Mesenchymal stem cell (in vitro differentiated cells and primary cell): ENCODE results near the gene C1orf35.

Source experiments
- DNase-seq: peaks from one replicate; pipeline ENCODE4 v3.0.0-alpha.2; 2013
- H2AFZ ChIP-seq: one replicate; pipeline ENCODE4 v1.6.1; 2013; ENCODE audit warnings: low read depth, mild to moderate bottlenecking, control low read depth, inconsistent platforms, low read length, moderate library complexity
- H2AK5ac ChIP-seq: 2 replicates; pipeline ENCODE4 v1.6.1; 2013; ENCODE audit warnings: low read length, moderate library complexity, mild to moderate bottlenecking, inconsistent platforms; ENCODE audit not compliant: severe bottlenecking
- H2BK120ac ChIP-seq: one replicate; pipeline ENCODE4 v1.6.1; 2013; ENCODE audit warnings: low read depth, mild to moderate bottlenecking, inconsistent platforms, low read length, moderate library complexity
- H2BK12ac ChIP-seq, 2 experiments: one replicate each; pipeline ENCODE4 v1.6.1; 2013; ENCODE audit warnings: inconsistent platforms in 2 of 2, low read length in 2 of 2, mild to moderate bottlenecking in 2 of 2, moderate library complexity in 2 of 2, control low read depth in 1 of 2
- H2BK15ac ChIP-seq: one replicate; pipeline ENCODE4 v1.6.1; 2013; ENCODE audit warnings: mild to moderate bottlenecking, low read depth, inconsistent platforms; ENCODE audit not compliant: poor library complexity, severe bottlenecking
- H2BK5ac ChIP-seq: 2 replicates; pipeline ENCODE4 v1.6.1; 2013; ENCODE audit warnings: low read depth, mild to moderate bottlenecking, low read length, control low read depth, inconsistent platforms; ENCODE audit not compliant: poor library complexity, severe bottlenecking
- H3K14ac ChIP-seq, 2 experiments: one replicate each; pipeline ENCODE4 v1.6.1; 2013; ENCODE audit warnings: inconsistent platforms in 2 of 2, low read length in 2 of 2, control low read depth in 1 of 2, mild to moderate bottlenecking in 1 of 2, moderate library complexity in 1 of 2
- H3K18ac ChIP-seq, 2 experiments: one replicate each; pipeline ENCODE4 v1.6.1; 2013; ENCODE audit warnings: inconsistent platforms in 2 of 2, low read length in 2 of 2, control low read depth in 1 of 2, low read depth in 1 of 2, mild to moderate bottlenecking in 1 of 2
- H3K23ac ChIP-seq, 2 experiments: one replicate each; pipeline ENCODE4 v1.6.1; 2013; ENCODE audit warnings: inconsistent platforms in 2 of 2, low read length in 2 of 2, mild to moderate bottlenecking in 2 of 2, moderate library complexity in 2 of 2, control low read depth in 1 of 2
- H3K27ac ChIP-seq: 2 replicates; pipeline ENCODE4 v1.5.1; 2013; ENCODE audit warnings: mild to moderate bottlenecking, moderate library complexity, low read length, control low read depth, inconsistent platforms; ENCODE audit not compliant: poor library complexity, severe bottlenecking
- H3K27me3 ChIP-seq, 2 experiments: 2 replicates each; pipeline versions ENCODE4 v1.6.1 to v1.7.0; 2013; ENCODE audit warnings: low read length in 2 of 2, mild to moderate bottlenecking in 2 of 2, moderate library complexity in 2 of 2, control low read depth in 1 of 2, inconsistent platforms in 1 of 2; ENCODE audit not compliant: control insufficient read depth in 1 of 2, insufficient read depth in 1 of 2
- H3K36me3 ChIP-seq, 2 experiments: 2 replicates each; pipeline versions ENCODE4 v1.6.1 to v1.7.0; 2013; ENCODE audit warnings: low read length in 2 of 2, control low read depth in 1 of 2, inconsistent platforms in 1 of 2, low read depth in 1 of 2, mild to moderate bottlenecking in 1 of 2; ENCODE audit not compliant: insufficient read depth in 2 of 2, control insufficient read depth in 1 of 2
- H3K4ac ChIP-seq, 2 experiments: one replicate each; pipeline ENCODE4 v1.6.1; 2013; ENCODE audit warnings: inconsistent platforms in 2 of 2, low read length in 2 of 2, mild to moderate bottlenecking in 2 of 2, moderate library complexity in 2 of 2, control low read depth in 1 of 2, low read depth in 1 of 2
- H3K4me1 ChIP-seq: 2 replicates; pipeline ENCODE4 v1.6.1; 2013; ENCODE audit warnings: low read depth, low read length, control low read depth; ENCODE audit not compliant: control insufficient read depth, insufficient read depth
- H3K4me2 ChIP-seq: 2 replicates; pipeline ENCODE4 v1.6.1; 2013; ENCODE audit warnings: low read length, mild to moderate bottlenecking, inconsistent platforms; ENCODE audit not compliant: poor library complexity, severe bottlenecking
- H3K4me3 ChIP-seq, 2 experiments: 2 replicates each; pipeline versions ENCODE4 v1.5.1 to v1.7.0; 2013; ENCODE audit warnings: low read length in 2 of 2, mild to moderate bottlenecking in 2 of 2, control low read depth in 1 of 2, low read depth in 1 of 2; ENCODE audit not compliant: insufficient read depth in 1 of 2
- H3K79me1 ChIP-seq: replicated peaks from 2 replicates; pipeline ENCODE4 v1.6.1; 2013; ENCODE audit warnings: mild to moderate bottlenecking, control low read depth, low read length, inconsistent platforms; ENCODE audit not compliant: poor library complexity, severe bottlenecking
- H3K9ac ChIP-seq: 2 replicates; pipeline ENCODE4 v1.7.0; 2013; ENCODE audit warnings: mild to moderate bottlenecking, low read length, moderate library complexity
- H3K9me3 ChIP-seq: 2 replicates; pipeline ENCODE4 v1.7.0; 2013; ENCODE audit warnings: mild to moderate bottlenecking, low read length; ENCODE audit not compliant: control insufficient read depth
- H4K8ac ChIP-seq: one replicate; pipeline ENCODE4 v1.6.1; 2013; ENCODE audit warnings: inconsistent platforms, mild to moderate bottlenecking, low read length, moderate library complexity
- H4K91ac ChIP-seq: one replicate; pipeline ENCODE4 v1.6.1; 2013; ENCODE audit warnings: mild to moderate bottlenecking, low read length, inconsistent platforms
- WGBS: methylation state at CpG from one replicate; pipeline ENCODE4 v1.1.7; 2013; ENCODE audit warnings: mixed read lengths; 5-methylcytosine and 5-hydroxymethylcytosine counted together

C1orf35 gene

GRCh38 chr1:228144193-228144992, 41.3 kb upstream of the C1orf35 start:
- no peak overlapping the region for H3K4me3 ChIP-seq
- no peak overlapping the region for H2BK15ac ChIP-seq
- no peak for DNase-seq
- 97% methylated on average over 13 of the region's 16 CpGs for WGBS
- H3K4me1 ChIP-seq: peaks cover 44% of the 10 kb centered on the region
- H2BK12ac ChIP-seq: no peak overlapping the region
- no peak overlapping the region for H3K4me2 ChIP-seq
- no peak overlapping the region for H3K27ac ChIP-seq
- H2AFZ ChIP-seq: no peak overlapping the region
- H2BK120ac ChIP-seq: no peak overlapping the region
- no peak overlapping the region for H3K4ac ChIP-seq
- H3K18ac ChIP-seq: no peak overlapping the region
- H3K36me3 ChIP-seq: peaks cover 36 to 76% of the 10 kb centered on the region in 2 experiments
- no peaks in the 10 kb centered on the region for H3K27me3 ChIP-seq
- H3K23ac ChIP-seq: no peak overlapping the region
- H3K14ac ChIP-seq: no peak overlapping the region
- H3K9me3 ChIP-seq: no peaks in the 10 kb centered on the region
- peak overlapping the region; percentile 26 for H3K9ac ChIP-seq
- no peak overlapping the region for H2AK5ac ChIP-seq
- no peak overlapping the region for H2BK5ac ChIP-seq
- no peak overlapping the region for H4K8ac ChIP-seq
- peaks cover 35% of the 10 kb centered on the region for H3K79me1 ChIP-seq
- H4K91ac ChIP-seq: peak overlapping the region; percentile 34

DNA sequence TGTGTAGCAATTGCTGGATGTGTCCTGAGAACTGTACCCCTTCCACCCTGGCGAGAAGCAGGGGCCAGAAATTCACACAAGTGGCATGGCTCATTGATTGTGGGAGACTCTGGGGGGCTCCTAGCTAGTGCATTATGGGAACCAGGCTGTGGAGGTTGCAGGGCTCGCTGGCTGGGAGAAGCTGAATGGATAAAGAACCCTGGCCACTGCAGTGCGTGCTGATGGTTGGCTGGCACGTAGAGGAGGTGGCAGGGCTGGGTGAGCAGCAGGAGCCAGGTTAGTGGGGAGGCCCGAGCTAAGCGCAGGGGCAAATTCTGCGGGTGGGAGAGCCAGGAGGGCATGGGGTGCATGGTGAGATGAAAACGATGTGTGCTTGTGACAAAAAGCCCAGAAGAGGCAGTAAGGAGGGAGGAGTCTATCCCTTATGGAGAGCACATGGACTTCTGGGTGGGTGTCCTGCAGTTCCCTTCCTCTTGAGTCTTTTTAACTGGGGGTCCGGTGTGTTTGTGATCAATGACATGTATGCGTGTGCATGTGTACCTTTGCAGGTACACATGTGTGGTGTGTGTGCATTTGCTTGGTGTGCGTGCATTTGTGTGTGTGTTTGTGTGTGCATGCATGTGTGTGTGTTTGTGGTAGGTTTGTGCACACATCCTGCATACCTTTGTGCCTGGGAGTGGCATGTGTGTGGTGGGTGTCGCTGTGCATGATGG, 40.5 kb upstream of the C1orf35 start:
- H2BK120ac ChIP-seq: no peak overlapping the region
- H3K4ac ChIP-seq: no peak overlapping the region
- H4K8ac ChIP-seq: no peak overlapping the region
- no peak overlapping the region for H3K14ac ChIP-seq
- peak overlapping the region; percentile 34 for H4K91ac ChIP-seq
- H3K9ac ChIP-seq: peak overlapping the region; percentile 98
- no peak overlapping the region for H3K18ac ChIP-seq
- H2BK12ac ChIP-seq: no peak overlapping the region
- H3K23ac ChIP-seq: no peak overlapping the region
- no peaks in the 10 kb centered on the region for H3K9me3 ChIP-seq
- no peak overlapping the region for H2BK15ac ChIP-seq
- 95% methylated on average over 12 of the region's 12 CpGs for WGBS
- H2AK5ac ChIP-seq: no peak overlapping the region
- no peak overlapping the region for H3K4me3 ChIP-seq
- no peak overlapping the region for H3K27ac ChIP-seq
- no peaks in the 10 kb centered on the region for H3K27me3 ChIP-seq
- DNase-seq: no peak
- no peak overlapping the region for H2BK5ac ChIP-seq
- H3K36me3 ChIP-seq: peaks cover 33 to 68% of the 10 kb centered on the region in 2 experiments
- H3K4me1 ChIP-seq: peaks cover 39% of the 10 kb centered on the region
- H3K79me1 ChIP-seq: peaks cover 28% of the 10 kb centered on the region
- no peak overlapping the region for H2AFZ ChIP-seq
- no peak overlapping the region for H3K4me2 ChIP-seq

DNA sequence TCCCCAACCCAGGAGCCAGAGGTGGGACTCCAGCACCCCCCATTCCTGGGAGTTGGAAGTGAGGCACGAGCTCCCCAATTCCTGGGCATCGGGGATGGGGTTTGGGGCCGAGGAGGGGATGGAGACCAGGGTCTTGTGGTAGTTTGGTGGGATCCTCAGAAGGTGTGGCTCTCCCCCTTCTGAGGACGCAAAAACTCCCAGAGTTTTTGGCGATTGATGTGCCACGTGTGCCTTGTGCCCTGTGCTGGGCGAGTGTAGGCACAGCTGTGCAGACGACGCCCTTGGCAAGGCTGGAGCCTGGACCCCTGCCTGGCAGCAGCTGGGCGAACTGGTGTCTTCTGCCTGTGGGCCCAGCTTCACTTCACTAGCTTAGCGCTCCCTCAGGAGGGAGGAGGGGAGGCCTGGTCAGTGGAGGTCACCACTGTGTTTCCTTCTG, 39.6 kb upstream of the C1orf35 start:
- WGBS: 96% methylated on average over 11 of the region's 11 CpGs

GRCh38 chr1:228142155-228142691, 39.1 kb upstream of the C1orf35 start:
- Histone ChIP-seq H4K8ac (peak overlapping the region; percentile 33), H3K18ac (no peak overlapping the region), H2AFZ (no peak overlapping the region), H3K4ac (no peak overlapping the region), H2BK12ac (no peak overlapping the region), H2BK15ac (no peak overlapping the region), H3K14ac (no peak overlapping the region), H3K9me3 (no peaks in the 10 kb centered on the region), H3K9ac (peak overlapping the region; percentile 98), H2BK5ac (no peak overlapping the region), H3K79me1 (peaks cover 15% of the 10 kb centered on the region), H3K4me2 (no peak overlapping the region), H2BK120ac (no peak overlapping the region), H3K27ac (no peak overlapping the region), H3K23ac (no peak overlapping the region), H3K27me3 (no peaks in the 10 kb centered on the region), H3K4me3 (peak overlapping the region in 1 of 2 experiments; percentile 99), H3K36me3 (peaks cover 19 to 54% of the 10 kb centered on the region in 2 experiments), H2AK5ac (no peak overlapping the region), H4K91ac (peak overlapping the region; percentile 47), H3K4me1 (peaks cover 38% of the 10 kb centered on the region)
- DNase-seq: no peak
- 98% methylated on average over 15 of the region's 16 CpGs for WGBS

More for the DNA sequence above, 39.6 kb upstream of the C1orf35 start:
- H4K8ac ChIP-seq: no peak overlapping the region
- peak overlapping the region in 1 of 2 experiments; percentile 99 for H3K4me3 ChIP-seq
- no peak overlapping the region for H2AK5ac ChIP-seq
- no peaks in the 10 kb centered on the region for H3K27me3 ChIP-seq
- no peak for DNase-seq
- H2BK120ac ChIP-seq: no peak overlapping the region
- H3K36me3 ChIP-seq: peaks cover 24 to 59% of the 10 kb centered on the region in 2 experiments
- no peak overlapping the region for H2BK12ac ChIP-seq
- H3K79me1 ChIP-seq: peaks cover 20% of the 10 kb centered on the region
- no peak overlapping the region for H3K27ac ChIP-seq
- peaks cover 39% of the 10 kb centered on the region for H3K4me1 ChIP-seq
- no peak overlapping the region for H3K4me2 ChIP-seq
- no peak overlapping the region for H3K23ac ChIP-seq
- H3K14ac ChIP-seq: no peak overlapping the region
- peak overlapping the region; percentile 98 for H3K9ac ChIP-seq
- H2BK5ac ChIP-seq: no peak overlapping the region
- H3K4ac ChIP-seq: no peak overlapping the region
- H2AFZ ChIP-seq: no peak overlapping the region
- no peak overlapping the region for H2BK15ac ChIP-seq
- no peak overlapping the region for H4K91ac ChIP-seq
- no peaks in the 10 kb centered on the region for H3K9me3 ChIP-seq
- H3K18ac ChIP-seq: no peak overlapping the region
